OCI-LY3 (cell line): ENCODE data around the gene HYAL2.

Experiments
- H2AFZ ChIP-seq: fragments of 200-600, 300-600 bp; shearing (Covaris generic); 2 replicates; pipeline ENCODE4 v1.6.0; 2014; ENCODE audit warnings: antibody characterized with exemption, low read depth, low read length
- H3K27ac ChIP-seq: fragments of 200-600, 300-600 bp; sonication (generic); 2 replicates; pipeline ENCODE4 v1.5.1; 2014; ENCODE audit warnings: mild to moderate bottlenecking, low read length, moderate library complexity, mixed read lengths
- H3K27me3 ChIP-seq: fragments of 200-600, 300-600 bp; sonication (generic); 2 replicates; pipeline ENCODE4 v1.6.1; 2014; ENCODE audit warnings: low read depth, low read length, mixed read lengths
- H3K36me3 ChIP-seq: fragments of 200-600, 300-600 bp; sonication (generic); replicated peaks from 2 replicates; pipeline ENCODE3; 2014; ENCODE audit warnings: low read depth, low read length, mixed read lengths
- H3K4me1 ChIP-seq: fragments of 300-600, 200-600 bp; sonication (generic); 2 replicates; pipeline ENCODE4 v1.6.1; 2014; ENCODE audit warnings: low read length, mixed read lengths
- H3K4me2 ChIP-seq: fragments of 200-600, 300-600 bp; sonication (generic); 2 replicates; pipeline ENCODE4 v1.6.1; 2014; ENCODE audit warnings: low read length, mixed read lengths
- H3K4me3 ChIP-seq: fragments of 300-600, 200-600 bp; sonication (generic); 2 replicates; pipeline ENCODE4 v1.5.1; 2014; ENCODE audit warnings: antibody characterized with exemption, mild to moderate bottlenecking, low read length, moderate library complexity
- H3K79me2 ChIP-seq: fragments of 300-600, 200-600 bp; shearing (Covaris generic); 2 replicates; pipeline ENCODE4 v1.6.1; 2014; ENCODE audit warnings: mild to moderate bottlenecking, low read length, mixed read lengths
- H3K9ac ChIP-seq: fragments of 300-600, 200-600 bp; shearing (Covaris generic); 2 replicates; pipeline ENCODE4 v1.6.0; 2014; ENCODE audit warnings: mild to moderate bottlenecking, low read length, moderate library complexity
- H3K9me3 ChIP-seq: fragments of 200-600, 300-600 bp; shearing (Covaris generic); 2 replicates; pipeline ENCODE4 v1.6.1; 2014; ENCODE audit warnings: low read length, mixed read lengths; ENCODE audit not compliant: insufficient read depth
- H4K20me1 ChIP-seq: fragments of 200-600, 300-600 bp; sonication (generic); 2 replicates; pipeline ENCODE4 v1.6.1; 2016; ENCODE audit warnings: low read length, mixed read lengths; ENCODE audit not compliant: insufficient read depth
- EZH2phosphoT487 ChIP-seq: fragments of 200-600 bp; shearing (Covaris generic); IDR thresholded peaks from 2 replicates; pipeline ENCODE4 v1.6.1; 2018; ENCODE audit warnings: antibody characterized with exemption, mixed run types, low read depth
- TF ChIP-seq, protein P1 (sequence below): fragments of 200-600, 300-600 bp; sonication (generic); IDR thresholded peaks from 2 replicates; pipeline ENCODE4 v1.5.1; 2014; ENCODE audit warnings: antibody characterized with exemption, low read length, low read depth

HYAL2 gene

DNA sequence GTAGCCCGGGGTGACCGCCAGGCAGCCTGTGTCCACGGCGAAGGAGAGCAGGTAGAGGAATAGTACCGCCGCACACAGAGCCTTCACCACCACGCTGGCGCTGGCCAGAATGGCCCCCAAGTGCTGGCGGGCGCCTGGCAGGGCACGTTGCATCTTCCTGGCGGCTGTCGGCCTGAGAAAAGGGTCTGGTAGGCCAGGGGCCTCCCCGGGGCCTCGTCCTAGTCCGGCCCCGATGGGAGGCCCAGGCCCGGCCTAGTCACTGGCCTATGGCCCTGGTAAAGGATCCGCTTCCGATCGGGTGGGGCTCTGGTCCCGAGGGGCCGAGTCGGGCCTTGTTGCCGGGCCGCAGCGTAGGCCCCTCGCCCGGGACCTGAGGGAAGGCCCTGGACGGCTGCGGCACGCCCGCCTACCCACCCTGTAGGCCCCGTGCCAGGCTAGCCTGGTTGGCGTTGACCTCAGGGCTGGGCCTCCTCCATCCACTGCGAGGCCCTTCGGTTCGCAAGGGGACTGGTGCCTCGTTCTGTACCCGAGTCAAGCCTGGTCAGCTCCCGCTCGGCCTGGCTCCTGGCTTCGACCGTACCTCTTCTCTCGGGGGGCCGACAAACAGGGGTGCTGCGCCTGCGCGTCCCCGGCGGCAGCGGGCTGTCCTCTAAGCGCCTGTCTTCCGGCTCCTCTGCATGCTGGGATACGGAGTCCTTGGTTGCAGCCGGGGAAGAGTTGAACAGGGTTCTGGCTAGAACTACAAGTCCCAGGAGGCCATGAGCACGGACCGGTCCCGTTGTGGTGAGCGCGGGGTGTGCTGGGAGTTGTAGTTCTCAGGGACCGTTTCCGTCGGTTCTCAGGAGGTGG, 36.6 kb upstream of the HYAL2 start, which contains the start of gene TMEM115:
Gene TMEM115 (minus strand): TSS at position 611 of the 849 bp plus-strand sequence. CDS start 458 bp downstream, at position 153.
- TF ChIP-seq EZH2phosphoT487 = no peak
- TF ChIP-seq, protein P1, sequence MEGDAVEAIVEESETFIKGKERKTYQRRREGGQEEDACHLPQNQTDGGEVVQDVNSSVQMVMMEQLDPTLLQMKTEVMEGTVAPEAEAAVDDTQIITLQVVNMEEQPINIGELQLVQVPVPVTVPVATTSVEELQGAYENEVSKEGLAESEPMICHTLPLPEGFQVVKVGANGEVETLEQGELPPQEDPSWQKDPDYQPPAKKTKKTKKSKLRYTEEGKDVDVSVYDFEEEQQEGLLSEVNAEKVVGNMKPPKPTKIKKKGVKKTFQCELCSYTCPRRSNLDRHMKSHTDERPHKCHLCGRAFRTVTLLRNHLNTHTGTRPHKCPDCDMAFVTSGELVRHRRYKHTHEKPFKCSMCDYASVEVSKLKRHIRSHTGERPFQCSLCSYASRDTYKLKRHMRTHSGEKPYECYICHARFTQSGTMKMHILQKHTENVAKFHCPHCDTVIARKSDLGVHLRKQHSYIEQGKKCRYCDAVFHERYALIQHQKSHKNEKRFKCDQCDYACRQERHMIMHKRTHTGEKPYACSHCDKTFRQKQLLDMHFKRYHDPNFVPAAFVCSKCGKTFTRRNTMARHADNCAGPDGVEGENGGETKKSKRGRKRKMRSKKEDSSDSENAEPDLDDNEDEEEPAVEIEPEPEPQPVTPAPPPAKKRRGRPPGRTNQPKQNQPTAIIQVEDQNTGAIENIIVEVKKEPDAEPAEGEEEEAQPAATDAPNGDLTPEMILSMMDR = no peak
- Histone ChIP-seq H3K4me3 (peak within 1 kb of the TSS; percentile 92), H3K27ac (peak within 1 kb of the TSS; percentile 43), H3K36me3 (peaks cover 24% of the 10 kb centered on the region), H3K9ac (peak within 1 kb of the TSS; percentile 94), H3K4me2 (peak within 1 kb of the TSS; percentile 96), H3K79me2 (peaks cover 38% of the 10 kb centered on the region), H3K27me3 (no peaks in the 10 kb centered on the region), H4K20me1 (0 out of 2 replicates have a peak, but pooled peaks cover 10% of the 10 kb centered on the region), H3K9me3 (no peaks in the 10 kb centered on the region), H2AFZ (peak within 1 kb of the TSS; percentile 87), H3K4me1 (peaks cover 23% of the 10 kb centered on the region)

DNA sequence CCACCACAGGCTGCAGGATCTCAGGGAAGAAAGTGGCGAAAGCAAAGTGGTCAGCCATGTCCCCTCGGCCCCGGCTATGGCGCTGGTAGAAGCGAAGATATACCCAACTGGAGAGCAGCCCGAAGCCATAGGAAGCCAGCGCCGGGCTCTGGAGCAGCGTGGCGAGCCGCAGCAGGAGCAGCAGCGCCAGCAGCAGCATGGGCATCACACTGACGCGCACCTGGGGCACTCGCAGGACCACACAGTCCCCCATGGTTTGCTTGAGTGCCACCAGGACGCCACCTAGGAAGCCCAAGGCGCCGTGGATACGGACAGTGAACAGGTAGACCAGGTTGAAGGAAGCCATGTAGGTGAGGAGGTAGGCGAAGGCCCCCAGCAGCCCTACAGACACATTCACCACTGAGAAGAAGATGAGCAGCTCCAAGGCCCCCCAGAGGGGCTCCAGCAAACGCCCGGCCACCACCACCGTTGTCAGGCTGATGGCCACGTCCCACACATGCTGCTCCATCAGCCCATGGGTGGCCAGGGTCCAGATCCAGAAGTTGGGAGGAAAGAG, 35.9 kb upstream of the HYAL2 start:
- Histone ChIP-seq H3K27me3 (no peaks in the 10 kb centered on the region), H4K20me1 (0 out of 2 replicates have a peak, but pooled peaks cover 10% of the 10 kb centered on the region), H3K79me2 (peaks cover 38% of the 10 kb centered on the region), H3K9ac (peak overlapping the region; percentile 94), H3K4me2 (peak overlapping the region; percentile 96), H2AFZ (no peak overlapping the region), H3K4me1 (peaks cover 23% of the 10 kb centered on the region), H3K36me3 (peaks cover 29% of the 10 kb centered on the region), H3K9me3 (no peaks in the 10 kb centered on the region), H3K27ac (no peak overlapping the region), H3K4me3 (peak overlapping the region; percentile 92)
- no peak for TF ChIP-seq EZH2phosphoT487
- TF ChIP-seq, protein P1 = no peak

DNA sequence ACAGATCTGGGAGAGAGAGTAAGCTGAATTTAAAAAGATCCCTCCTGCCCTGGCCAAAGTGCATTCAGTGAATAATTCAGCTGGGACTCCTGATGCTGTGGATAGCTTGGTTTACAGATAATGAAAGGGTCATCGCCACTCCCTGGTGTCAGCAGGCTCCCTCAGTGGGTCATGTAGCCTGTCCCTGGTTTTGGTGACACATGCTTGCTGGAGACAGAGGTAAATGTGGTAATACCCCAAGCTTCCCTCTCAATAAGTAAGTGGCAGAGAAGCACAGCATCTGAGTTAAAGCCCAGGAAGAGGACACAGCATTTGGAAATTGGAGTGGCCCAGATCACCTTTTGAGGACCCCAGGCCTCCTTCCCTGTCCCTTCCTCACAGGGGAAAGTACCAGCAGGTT, 34.9 kb upstream of the HYAL2 start:
- 0 out of 2 replicates have a peak, but pooled peaks cover 10% of the 10 kb centered on the region for H4K20me1 ChIP-seq
- H3K9ac ChIP-seq = no peak overlapping the region
- H3K27ac ChIP-seq = no peak overlapping the region

DNA sequence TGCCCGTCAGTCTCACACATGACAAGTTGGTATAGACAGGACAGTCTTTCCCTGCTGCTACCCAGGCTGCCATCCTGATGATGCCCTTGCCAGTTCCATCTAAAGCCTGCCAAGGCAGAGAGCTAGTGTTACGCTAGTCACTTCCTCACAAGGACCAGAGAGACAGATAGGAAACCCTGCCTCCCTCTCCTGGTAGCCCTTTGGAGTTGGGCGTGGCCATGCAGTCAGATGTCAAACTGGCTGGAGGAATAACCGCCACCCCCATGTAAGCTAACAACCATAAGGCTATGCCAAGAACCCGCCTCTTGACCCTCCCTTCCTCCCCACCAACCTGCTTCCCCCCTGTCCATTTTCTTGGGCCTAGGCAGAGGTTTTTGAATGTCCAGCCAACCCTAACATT, 34.0 kb upstream of the HYAL2 start:
- Histone ChIP-seq H2AFZ (no peak overlapping the region), H4K20me1 (0 out of 2 replicates have a peak, but pooled peaks cover 10% of the 10 kb centered on the region), H3K4me1 (peaks cover 26% of the 10 kb centered on the region), H3K9ac (no peak overlapping the region), H3K4me3 (no peak overlapping the region), H3K36me3 (peaks cover 33% of the 10 kb centered on the region), H3K4me2 (peak overlapping the region; percentile 96; the same call in 1 of the 2 replicates), H3K9me3 (no peaks in the 10 kb centered on the region), H3K27ac (no peak overlapping the region), H3K27me3 (no peaks in the 10 kb centered on the region), H3K79me2 (peaks cover 43% of the 10 kb centered on the region)
- TF ChIP-seq EZH2phosphoT487 = no peak
- TF ChIP-seq, protein P1 = no peak

More for the DNA sequence above, 34.9 kb upstream of the HYAL2 start:
- Histone ChIP-seq H3K27me3 (no peaks in the 10 kb centered on the region), H3K4me3 (peak overlapping the region; percentile 92; the same call in 1 of the 2 replicates), H3K36me3 (peaks cover 33% of the 10 kb centered on the region), H3K4me2 (peak overlapping the region; percentile 96), H3K79me2 (peaks cover 38% of the 10 kb centered on the region), H3K9me3 (no peaks in the 10 kb centered on the region), H2AFZ (no peak overlapping the region), H3K4me1 (peaks cover 23% of the 10 kb centered on the region)
- TF ChIP-seq, protein P1 = no peak
- TF ChIP-seq EZH2phosphoT487 = no peak
